Neutrophil (primary cell): ENCODE measurements around the gene DCAF12.
"Not testable (repeated sequence)": the region's sequence is repeated elsewhere in the genome, so short reads cannot be mapped to it uniquely, and the experiment has no call there.

Source experiments
- H3K27ac ChIP-seq: fragments of 200-600 bp; sonication (generic); 2 replicates; pipeline ENCODE4 v1.5.1; 2016; ENCODE audit warnings: mild to moderate bottlenecking, moderate library complexity
- H3K27me3 ChIP-seq: fragments of 200-600 bp; sonication (generic); 2 replicates; pipeline ENCODE4 v1.6.0; 2016; ENCODE audit warnings: mild to moderate bottlenecking
- H3K36me3 ChIP-seq: fragments of 200-600 bp; sonication (generic); 2 replicates; pipeline ENCODE4 v1.5.1; 2017
- H3K4me1 ChIP-seq, 2 experiments: fragments of 200-600 bp in 1 of 2; sonication (generic) in 1 of 2; 1 replicate in 1 of 2; 2 replicates in 1 of 2; pipeline versions ENCODE4 v1.5.1 to v1.6.1; 2013 to 2016; ENCODE audit warnings: low read depth in 1 of 2, low read length in 1 of 2, mild to moderate bottlenecking in 1 of 2, moderate library complexity in 1 of 2; ENCODE audit not compliant: control insufficient read depth in 1 of 2, insufficient read depth in 1 of 2
- H3K4me3 ChIP-seq, 2 experiments: fragments of 200-600 bp in 1 of 2; sonication (generic) in 1 of 2; 1 replicate in 1 of 2; 2 replicates in 1 of 2; pipeline ENCODE4 v1.5.1; 2013 to 2016; ENCODE audit warnings: low read depth in 1 of 2, low read length in 1 of 2, mild to moderate bottlenecking in 1 of 2, moderate library complexity in 1 of 2
- H3K9me3 ChIP-seq: fragments of 200-600 bp; sonication (generic); 2 replicates; pipeline ENCODE4 v1.5.1; 2016
- CTCF ChIP-seq: fragments of 200-600 bp; sonication (generic); IDR thresholded peaks from 2 replicates; pipeline ENCODE4 v1.5.1; 2016; ENCODE audit warnings: antibody characterized with exemption

The DCAF12 gene

DNA sequence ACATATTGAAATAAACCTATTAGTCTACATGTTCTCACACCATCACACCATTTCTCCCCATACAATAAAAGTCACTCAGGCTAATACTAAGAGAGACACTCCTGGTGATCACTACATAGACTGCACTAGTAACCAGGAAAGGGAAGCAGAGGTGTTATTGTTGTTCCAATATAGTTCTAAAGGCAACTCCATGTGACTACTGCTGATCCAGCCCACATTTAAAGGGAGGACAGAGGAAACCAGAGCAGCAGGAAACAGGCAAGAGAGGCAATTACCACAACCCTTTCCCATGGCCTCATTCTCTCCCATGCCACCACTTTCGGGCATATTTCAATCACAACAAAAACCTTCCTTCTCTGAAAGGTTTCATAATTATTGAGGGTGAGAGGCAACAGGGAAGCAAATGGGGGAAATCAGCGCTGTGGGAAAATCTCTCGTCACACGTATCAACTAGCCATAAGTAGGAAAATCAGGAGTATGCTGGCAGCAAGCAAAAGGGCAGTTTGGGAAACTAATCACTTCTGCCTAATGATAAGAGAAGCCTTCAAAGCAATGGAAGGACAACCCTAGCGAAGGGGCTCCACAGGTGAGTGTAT lies 79.6 kb downstream of the DCAF12 start:
- no peaks in the 10 kb centered on the region for H3K27me3 ChIP-seq
- no peak overlapping the region for H3K4me3 ChIP-seq
- H3K4me1 ChIP-seq, result peaks cover 26% of the 10 kb centered on the region in 2 experiments
- TF ChIP-seq CTCF, result no peak
- no peaks in the 10 kb centered on the region for H3K36me3 ChIP-seq
- H3K9me3 ChIP-seq, result no peaks in the 10 kb centered on the region
- H3K27ac ChIP-seq, result peak overlapping the region; percentile 13

DNA sequence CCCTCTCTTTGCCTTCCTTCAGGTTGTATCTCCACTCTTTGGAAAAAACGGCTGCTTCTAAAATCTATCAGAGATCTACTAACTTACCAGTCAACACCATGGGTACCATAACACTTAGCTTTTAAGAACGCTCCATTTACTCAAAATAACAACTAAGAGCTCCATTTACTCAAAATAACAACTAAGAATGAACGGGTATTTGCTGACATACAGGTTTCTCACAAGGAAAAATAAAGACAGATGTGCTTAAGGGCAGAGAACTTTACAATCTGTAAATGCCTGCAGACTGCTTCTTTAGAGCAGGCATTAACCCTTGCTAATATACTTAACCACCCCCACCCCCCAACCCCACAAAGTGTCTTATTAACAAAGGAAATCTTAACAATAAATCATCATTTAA lies 80.6 kb downstream of the DCAF12 start:
- H3K4me1 ChIP-seq, result peaks cover 26% of the 10 kb centered on the region in 2 experiments
- H3K27me3 ChIP-seq, result no peaks in the 10 kb centered on the region
- H3K36me3 ChIP-seq, result no peaks in the 10 kb centered on the region
- H3K27ac ChIP-seq, result no peak overlapping the region
- H3K9me3 ChIP-seq, result no peaks in the 10 kb centered on the region
- TF ChIP-seq CTCF, result no peak
- H3K4me3 ChIP-seq, result no peak overlapping the region

DNA sequence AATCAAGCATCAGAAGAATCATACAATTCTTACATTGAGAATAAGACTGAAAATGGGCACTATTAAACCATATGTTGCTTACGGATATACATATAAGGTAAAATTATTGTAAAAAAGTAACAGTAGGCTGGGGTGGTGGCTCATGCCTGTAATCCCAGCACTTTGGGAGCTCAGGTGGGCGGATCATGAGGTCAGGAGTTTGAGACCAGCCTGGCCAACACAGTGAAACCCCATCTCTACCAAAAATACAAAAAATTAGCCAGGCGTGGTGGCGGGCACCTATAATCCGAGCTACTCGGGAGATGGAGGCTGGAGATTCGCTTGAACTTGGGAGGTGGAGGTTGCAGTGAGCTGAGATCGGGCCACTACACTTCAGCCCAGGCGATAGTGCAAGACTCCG lies 84.4 kb downstream of the DCAF12 start:
- H3K36me3 ChIP-seq, H3K27me3 ChIP-seq, H3K4me1 ChIP-seq, H3K9me3 ChIP-seq, H3K27ac ChIP-seq, H3K4me3 ChIP-seq: not testable (repeated sequence)

- not testable (repeated sequence) for H3K36me3 ChIP-seq, H3K27ac ChIP-seq, H3K4me3 ChIP-seq, H3K9me3 ChIP-seq, H3K27me3 ChIP-seq, H3K4me1 ChIP-seq
These were observed 87.6 kb downstream of the DCAF12 start for GRCh38 chr9:34038851-34039250.

DNA sequence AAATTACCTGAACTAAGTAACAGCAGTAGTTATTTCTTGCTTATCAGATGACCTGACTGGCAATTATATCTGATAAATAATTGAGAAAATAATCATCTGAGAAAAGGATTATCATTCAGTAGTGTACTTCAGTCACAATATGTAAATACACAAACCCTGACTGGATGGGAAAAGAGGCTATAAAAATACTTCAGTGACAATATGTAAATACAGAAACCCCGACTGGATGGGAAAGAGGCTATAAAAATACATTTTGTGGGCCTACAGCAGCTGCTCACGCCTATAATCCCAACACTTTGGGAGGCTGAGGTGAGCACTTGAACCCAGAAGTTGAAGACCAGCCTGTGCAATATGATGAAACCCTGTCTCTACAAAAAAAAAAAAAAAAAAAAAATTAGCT lies 88.9 kb downstream of the DCAF12 start:
- H3K9me3 ChIP-seq, result no peaks in the 10 kb centered on the region
- no peak overlapping the region for H3K4me3 ChIP-seq
- H3K4me1 ChIP-seq, result peaks cover 4 to 9% of the 10 kb centered on the region in 2 experiments
- no peaks in the 10 kb centered on the region for H3K27me3 ChIP-seq
- no peak for TF ChIP-seq CTCF
- H3K27ac ChIP-seq, result no peak overlapping the region
- H3K36me3 ChIP-seq, result no peaks in the 10 kb centered on the region

DNA sequence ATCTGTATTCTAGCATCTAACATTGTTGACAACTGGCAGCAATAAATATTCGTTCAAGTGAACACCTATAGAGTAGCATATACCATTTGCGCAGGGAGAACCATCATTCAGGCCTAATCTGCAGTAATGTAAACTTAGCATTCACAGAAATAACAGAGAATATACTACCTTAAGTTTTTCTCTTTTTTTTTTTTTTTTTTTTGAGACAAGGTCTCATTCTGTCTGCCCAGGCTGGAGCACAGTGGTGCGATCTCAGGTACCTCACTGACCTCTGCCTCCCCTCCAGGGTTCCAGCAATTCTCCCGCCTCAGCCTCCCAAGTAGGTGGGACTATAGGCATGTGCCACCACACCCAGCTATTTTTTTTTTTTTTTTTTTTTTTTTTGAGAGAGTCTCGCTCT lies 89.9 kb downstream of the DCAF12 start:
- no peaks in the 10 kb centered on the region for H3K36me3 ChIP-seq
- no peak overlapping the region for H3K4me3 ChIP-seq
- TF ChIP-seq CTCF, result no peak
- H3K27me3 ChIP-seq, result no peaks in the 10 kb centered on the region
- no peaks in the 10 kb centered on the region for H3K9me3 ChIP-seq
- H3K4me1 ChIP-seq, result peaks cover 4 to 9% of the 10 kb centered on the region in 2 experiments
- H3K27ac ChIP-seq, result no peak overlapping the region
